ENCODE data around the gene GLIPR1.
"Not testable (repeated sequence)": the region's sequence is repeated elsewhere in the genome, so short reads cannot be mapped to it uniquely, and the experiment has no call there.

GLIPR1 gene

GRCh38 chr12:75439930-75440329 is 40.6 kb upstream of the GLIPR1 start:
- TF ChIP-seq CTCF (IDR thresholded peaks at IDR 0.05) = no peak
- H3K36me3 ChIP-seq = no peaks in the 10 kb centered on the region

GRCh38 chr12:75441687-75442449 is 38.7 kb upstream of the GLIPR1 start:
- H3K9me3 ChIP-seq; H3K4me1 ChIP-seq (ENCODE audit: control insufficient read depth in 1 of 2, insufficient read depth in 1 of 2, low read depth in 1 of 2, low read length in 1 of 2); H3K4me3 ChIP-seq (ENCODE audit: low read depth in 1 of 2, low read length in 1 of 2); H3K27me3 ChIP-seq; H3K36me3 ChIP-seq; H3K27ac ChIP-seq: not testable (repeated sequence)

More at GRCh38 chr12:75439930-75440329, 40.6 kb upstream of the GLIPR1 start:
- Histone ChIP-seq H3K27me3 (no peaks in the 10 kb centered on the region), H3K4me1 (ENCODE audit: control insufficient read depth in 1 of 2, insufficient read depth in 1 of 2, low read depth in 1 of 2, low read length in 1 of 2) (no peaks in the 10 kb centered on the region), H3K27ac (no peak overlapping the region), H3K4me3 (ENCODE audit: low read depth in 1 of 2, low read length in 1 of 2) (no peak overlapping the region), H3K9me3 (no peaks in the 10 kb centered on the region)

GRCh38 chr12:75442454-75442853 is 38.1 kb upstream of the GLIPR1 start:
- H3K4me3 ChIP-seq (ENCODE audit: low read depth in 1 of 2, low read length in 1 of 2); H3K4me1 ChIP-seq (ENCODE audit: control insufficient read depth in 1 of 2, insufficient read depth in 1 of 2, low read depth in 1 of 2, low read length in 1 of 2); H3K27ac ChIP-seq; H3K9me3 ChIP-seq; H3K27me3 ChIP-seq; H3K36me3 ChIP-seq: not testable (repeated sequence)

GRCh38 chr12:75443709-75444108 is 36.8 kb upstream of the GLIPR1 start:
- Histone ChIP-seq H3K4me3 (ENCODE audit: low read depth in 1 of 2, low read length in 1 of 2) (no peak overlapping the region), H3K27ac (no peak overlapping the region), H3K9me3 (no peaks in the 10 kb centered on the region), H3K36me3 (no peaks in the 10 kb centered on the region), H3K27me3 (no peaks in the 10 kb centered on the region), H3K4me1 (ENCODE audit: control insufficient read depth in 1 of 2, insufficient read depth in 1 of 2, low read depth in 1 of 2, low read length in 1 of 2) (no peaks in the 10 kb centered on the region)
- no peak for TF ChIP-seq CTCF (IDR thresholded peaks at IDR 0.05)

- H3K4me3 ChIP-seq (ENCODE audit: low read depth in 1 of 2, low read length in 1 of 2) = no peak overlapping the region
- H3K27ac ChIP-seq = peak overlapping the region; percentile 1
- no peaks in the 10 kb centered on the region for H3K27me3 ChIP-seq
- H3K9me3 ChIP-seq = no peaks in the 10 kb centered on the region
- no peaks in the 10 kb centered on the region for H3K36me3 ChIP-seq
- no peaks in the 10 kb centered on the region for H3K4me1 ChIP-seq (ENCODE audit: control insufficient read depth in 1 of 2, insufficient read depth in 1 of 2, low read depth in 1 of 2, low read length in 1 of 2)
- no peak for TF ChIP-seq CTCF (IDR thresholded peaks at IDR 0.05)
These were observed 36.0 kb upstream of the GLIPR1 start for GRCh38 chr12:75444429-75445136.

- H3K27ac ChIP-seq = peak overlapping the region; percentile 1
- not testable (repeated sequence) for H3K4me1 ChIP-seq (ENCODE audit: control insufficient read depth in 1 of 2, insufficient read depth in 1 of 2, low read depth in 1 of 2, low read length in 1 of 2); H3K27me3 ChIP-seq; H3K4me3 ChIP-seq (ENCODE audit: low read depth in 1 of 2, low read length in 1 of 2); H3K9me3 ChIP-seq; H3K36me3 ChIP-seq
These were observed 35.4 kb upstream of the GLIPR1 start for GRCh38 chr12:75445137-75445507.

GRCh38 chr12:75446857-75447256 is 33.7 kb upstream of the GLIPR1 start:
- TF ChIP-seq CTCF (IDR thresholded peaks at IDR 0.05) = no peak
- Histone ChIP-seq H3K27ac (no peak overlapping the region), H3K4me1 (ENCODE audit: control insufficient read depth in 1 of 2, insufficient read depth in 1 of 2, low read depth in 1 of 2, low read length in 1 of 2) (no peaks in the 10 kb centered on the region), H3K36me3 (no peaks in the 10 kb centered on the region), H3K27me3 (no peaks in the 10 kb centered on the region), H3K4me3 (ENCODE audit: low read depth in 1 of 2, low read length in 1 of 2) (no peak overlapping the region), H3K9me3 (no peaks in the 10 kb centered on the region)

All from neutrophil (primary cell).